ENCODE data around the gene NTF3.

Gene NTF3

DNA sequence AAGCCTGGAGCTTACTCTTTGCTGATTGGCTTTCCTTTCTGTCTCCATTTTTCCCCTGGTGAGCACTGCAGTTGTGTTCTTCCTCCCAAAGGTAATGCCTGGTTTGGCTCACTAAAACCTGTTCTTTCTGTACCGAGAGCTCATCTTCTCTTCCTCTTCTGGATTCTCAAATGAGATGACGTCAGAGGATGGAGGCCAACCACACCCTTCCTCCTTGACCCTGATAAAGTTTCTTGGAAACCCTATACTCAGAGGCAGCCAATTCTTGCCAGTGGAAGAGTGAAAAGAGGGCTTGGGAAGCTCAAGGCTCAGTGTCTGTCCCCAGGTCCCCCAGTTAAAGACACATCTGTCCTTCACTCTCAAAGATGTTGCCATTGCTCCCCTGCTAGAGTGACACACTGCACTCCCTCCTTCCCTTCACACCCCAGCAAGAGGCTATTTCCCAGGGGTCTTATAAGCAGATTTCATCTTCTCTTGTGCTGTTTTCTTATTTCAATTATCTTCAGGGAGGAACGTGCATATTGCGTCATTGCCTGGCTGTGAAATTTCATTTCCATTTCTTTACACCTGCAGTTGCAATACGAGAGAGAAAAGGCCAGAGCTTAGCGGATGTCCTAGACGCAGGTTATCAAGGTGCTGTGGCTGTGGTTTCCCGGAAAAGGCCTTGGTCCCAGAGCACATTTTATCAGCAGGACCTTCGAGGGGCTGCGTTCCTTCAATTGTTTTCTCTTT lies 27.3 kb downstream of the NTF3 start:
- DNase-seq, result no peak

DNA sequence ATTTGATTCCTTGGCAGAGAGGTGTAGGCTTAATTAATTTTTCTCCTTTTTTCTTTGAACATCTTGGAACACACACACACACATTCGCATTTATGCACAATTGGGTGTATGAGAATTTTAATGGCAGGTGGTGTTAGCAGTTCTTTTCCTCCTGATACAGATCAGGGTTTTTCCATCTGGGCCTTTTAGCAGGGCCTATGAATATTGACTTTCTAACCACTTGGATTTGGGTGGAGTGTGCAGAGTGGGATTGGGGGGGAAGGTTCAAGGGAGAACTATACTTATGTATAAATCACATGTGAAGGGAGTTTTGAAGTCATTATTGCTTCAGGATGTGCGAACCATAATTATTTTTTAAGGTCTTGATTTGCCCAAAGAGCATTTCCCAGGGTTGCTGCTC lies 28.9 kb downstream of the NTF3 start:
- no peak for DNase-seq

DNA sequence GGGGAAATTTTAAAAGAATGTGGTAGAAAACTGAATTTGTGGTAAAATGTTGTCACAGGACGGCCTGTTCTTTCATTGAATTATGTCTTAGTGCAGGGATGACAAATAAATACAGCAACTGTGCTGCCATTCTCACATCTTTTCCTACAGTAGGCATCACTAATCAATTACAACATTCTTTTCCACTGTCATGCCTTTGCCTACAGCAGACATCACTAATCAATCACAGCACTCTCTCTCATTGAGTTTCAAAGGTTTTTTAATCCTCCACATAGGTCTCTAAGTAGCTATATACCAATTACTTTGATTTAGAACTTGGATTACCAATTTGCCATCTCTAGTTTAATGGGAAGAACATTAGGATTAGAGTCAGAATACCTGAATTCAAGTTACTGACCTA lies 30.1 kb downstream of the NTF3 start:
- DNase-seq, result no peak

DNA sequence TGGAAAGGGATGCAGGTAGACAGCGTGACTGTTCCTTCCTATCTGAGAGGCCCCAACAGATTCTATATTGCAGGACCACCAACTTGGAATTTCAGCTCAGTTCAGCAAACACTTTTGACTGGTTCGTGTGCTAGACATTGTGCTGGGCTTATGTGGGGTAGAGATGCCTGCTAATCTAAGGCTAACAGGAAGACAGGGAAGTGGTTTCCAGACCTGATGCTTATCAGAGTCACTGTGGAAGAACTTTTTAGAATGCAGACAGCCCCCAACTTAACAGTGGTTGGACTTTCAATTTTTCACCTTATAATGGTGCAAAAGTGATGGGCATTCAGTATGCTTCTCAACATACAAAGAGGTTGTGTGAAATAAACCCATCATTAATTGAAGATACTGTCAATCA lies 32.2 kb downstream of the NTF3 start:
- no peak for DNase-seq

DNA sequence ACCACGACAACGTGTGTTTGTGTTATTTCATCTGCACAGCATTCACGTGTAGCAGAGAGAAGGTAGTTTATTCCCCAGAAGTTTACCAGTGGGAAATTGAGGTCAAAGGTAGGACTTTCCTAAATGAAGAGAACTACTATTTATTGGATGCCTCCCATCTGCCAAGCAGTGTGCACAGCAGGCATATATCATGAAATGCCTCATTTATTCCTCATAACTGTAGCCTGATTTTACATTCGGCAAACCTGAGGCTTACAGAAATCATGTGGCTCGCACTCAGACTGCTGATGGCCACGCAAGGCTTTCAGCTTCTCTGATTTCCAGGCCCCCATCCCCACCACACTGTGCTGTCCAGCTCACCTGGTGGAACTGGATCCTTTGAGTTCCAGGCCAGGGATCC lies 33.5 kb downstream of the NTF3 start:
- no peak for DNase-seq

DNA sequence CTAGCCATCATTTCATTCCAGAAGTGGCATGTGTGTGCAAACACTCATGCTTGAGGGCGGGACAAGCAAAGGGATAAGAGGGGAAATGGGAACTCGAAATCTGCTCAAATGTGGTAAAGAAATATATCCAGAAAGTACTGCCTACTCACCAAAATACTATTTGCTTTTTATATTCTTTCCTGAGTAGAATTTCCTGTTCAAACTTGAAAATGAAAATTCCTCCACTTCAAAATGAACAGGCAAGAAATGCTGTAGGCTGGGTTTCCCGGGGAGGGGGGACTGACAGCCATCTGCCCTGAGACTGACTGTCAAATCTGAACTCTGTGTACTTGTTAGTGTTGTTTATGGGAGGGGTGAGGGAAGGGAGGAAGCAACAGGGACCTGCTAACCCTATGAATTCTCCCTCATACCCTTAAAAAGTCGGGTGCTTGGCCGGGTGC lies 34.6 kb downstream of the NTF3 start:
- DNase-seq, result no peak

DNA sequence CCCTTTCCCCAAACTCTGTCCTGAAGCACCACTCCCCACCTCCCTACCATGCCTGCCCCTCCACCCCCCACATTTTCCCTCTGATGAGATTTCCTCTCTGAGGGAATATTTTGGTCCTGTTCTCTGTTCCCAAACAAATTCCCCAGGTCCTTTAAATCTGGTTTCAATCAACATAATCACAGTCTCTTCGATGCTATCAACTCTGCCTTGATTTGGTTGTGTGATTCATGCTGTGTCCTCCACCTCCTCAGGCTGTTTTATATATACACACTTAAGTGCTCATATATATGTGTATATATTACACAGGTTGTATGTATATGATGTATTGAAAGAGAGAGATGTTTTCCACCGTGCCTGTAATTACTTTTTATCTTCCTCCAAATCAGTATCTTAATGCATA lies 36.0 kb downstream of the NTF3 start:
- no peak for DNase-seq

DNA sequence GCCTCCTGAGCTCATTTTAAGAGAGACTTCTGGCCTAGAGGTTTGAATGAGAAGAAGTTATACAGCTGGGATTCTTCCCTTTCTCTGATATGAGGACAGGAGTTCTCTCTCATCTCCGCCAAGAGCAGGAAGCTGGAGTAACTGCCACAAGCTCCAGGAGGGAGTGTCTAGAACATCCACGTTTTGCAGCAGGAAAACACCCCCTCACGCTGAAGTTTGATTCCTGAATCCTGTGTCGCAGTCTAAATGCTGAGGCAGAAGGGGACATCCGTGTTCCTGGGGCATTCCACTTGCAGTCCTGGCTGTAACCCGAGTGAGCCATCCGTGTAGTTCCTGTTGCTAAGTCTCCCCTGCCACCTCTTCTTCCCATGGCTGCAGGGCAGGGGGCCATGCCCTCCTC lies 38.3 kb downstream of the NTF3 start:
- no peak for DNase-seq

DNA sequence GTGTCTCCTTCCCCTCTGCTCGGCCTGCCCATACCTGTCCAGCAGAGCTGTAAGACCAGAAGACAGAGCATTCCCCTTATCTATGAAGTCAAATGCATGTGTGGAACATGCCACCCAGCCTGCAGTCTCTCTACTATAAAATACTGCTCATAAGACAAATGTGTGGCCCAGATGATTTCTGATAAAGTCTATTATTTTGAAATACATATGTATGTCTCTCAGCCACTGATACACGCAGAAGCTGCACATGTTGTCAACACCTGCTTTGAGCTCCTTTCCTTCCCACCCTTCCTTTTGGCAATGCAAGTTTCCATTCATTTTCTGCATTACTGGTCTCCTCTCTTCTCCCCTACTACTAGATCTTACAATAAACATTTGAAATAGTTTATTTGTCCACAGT lies 38.8 kb downstream of the NTF3 start:
- DNase-seq, result no peak

DNA sequence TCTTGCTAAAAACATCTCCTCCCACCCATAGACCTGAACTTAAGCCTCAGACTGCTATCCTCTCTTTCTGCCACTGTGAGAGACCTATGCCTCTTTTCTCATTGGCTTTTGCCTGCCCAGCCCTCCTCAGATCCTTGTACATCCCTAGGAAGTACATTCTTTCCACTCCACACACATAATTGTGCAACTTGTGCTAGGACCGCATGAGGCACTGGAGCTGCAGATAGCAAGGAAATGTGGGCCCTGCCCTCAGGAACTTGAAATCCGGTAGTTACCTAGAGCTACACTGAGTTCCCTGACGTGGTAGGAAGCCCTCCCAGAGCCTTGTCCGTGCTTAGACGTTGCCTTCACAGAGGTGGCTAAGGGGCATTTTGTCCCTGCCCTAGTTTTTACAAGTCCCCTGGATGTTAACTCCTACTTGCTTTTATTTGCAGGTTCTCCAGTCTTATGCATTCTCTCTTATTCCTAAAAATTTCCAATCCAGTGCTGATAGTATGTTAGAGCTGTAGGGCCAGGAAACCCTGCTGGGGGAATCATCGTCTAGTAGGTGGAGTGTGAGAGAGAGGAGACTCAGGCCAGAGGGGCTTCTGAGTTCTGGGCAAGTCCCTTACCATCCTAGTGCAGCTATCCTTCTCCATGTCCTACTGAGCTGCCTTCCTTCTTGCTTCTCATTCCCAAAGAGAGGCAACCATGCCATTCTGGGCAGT lies 41.3 kb downstream of the NTF3 start:
- DNase-seq, result no peak

DNA sequence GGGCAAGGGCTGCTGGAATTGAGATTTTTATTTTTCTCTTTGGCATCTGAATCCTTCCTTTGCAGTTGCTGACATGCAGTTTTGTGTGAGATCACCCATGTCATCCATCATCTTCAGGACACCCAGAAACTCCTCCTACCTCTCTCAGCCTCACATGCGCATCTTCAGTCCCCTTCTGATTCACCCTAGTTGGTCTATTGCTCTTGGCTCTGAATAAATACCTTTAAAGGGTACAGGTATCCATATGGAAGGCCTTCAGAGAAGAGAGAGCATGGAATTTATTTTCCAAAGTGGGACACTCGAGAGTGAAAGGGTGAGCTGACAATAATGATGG lies 41.8 kb downstream of the NTF3 start:
- DNase-seq, result no peak

DNA sequence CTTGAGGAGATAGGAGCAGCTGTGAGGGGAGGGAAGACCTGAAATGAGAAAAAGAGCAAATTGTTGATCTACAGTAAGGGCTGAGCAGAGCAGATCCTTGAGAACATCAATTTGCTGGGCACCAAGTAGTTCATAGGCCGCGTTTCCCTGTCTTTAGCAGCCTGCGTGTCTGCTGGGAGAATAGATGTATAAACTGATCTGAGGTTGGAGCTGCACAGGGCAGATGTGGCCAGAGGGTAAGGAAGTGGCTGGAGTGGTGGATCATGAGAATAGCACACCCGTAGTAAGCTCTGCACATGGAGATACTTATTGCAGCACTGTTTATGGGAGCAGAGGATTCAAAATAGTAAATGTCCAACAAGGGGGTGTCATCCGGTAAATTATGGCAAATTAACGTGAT lies 44.4 kb downstream of the NTF3 start:
- no peak for DNase-seq

DNA sequence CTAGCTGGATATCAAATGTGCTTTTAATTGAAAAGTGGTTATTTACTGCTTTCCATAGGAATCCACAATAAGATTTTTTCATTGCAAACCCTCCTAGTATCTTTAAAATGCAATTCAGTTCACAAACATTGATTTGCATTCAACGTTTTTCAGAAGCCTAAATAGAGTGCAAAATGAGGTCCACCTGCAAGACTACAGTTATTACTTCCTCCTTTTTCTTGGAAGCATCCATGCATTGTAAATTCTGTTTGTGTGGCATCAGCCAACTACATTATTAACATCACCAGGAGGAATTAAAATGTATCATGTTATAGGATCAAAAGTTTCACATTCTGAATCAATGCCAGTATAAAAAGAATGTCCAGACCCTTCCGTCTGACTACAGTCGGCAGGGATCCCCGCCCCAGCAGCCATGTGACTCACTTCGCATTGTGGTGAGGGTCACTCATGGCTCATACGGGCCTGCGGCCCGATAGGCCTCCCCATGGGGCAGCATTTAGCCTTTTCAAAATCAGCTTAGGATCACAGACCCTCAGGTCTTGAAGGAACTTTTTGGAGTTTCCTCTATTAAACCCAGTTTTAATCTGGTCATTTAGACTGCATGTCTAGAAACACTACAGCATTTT lies 46.3 kb downstream of the NTF3 start:
- DNase-seq, result peak; percentile 86

DNA sequence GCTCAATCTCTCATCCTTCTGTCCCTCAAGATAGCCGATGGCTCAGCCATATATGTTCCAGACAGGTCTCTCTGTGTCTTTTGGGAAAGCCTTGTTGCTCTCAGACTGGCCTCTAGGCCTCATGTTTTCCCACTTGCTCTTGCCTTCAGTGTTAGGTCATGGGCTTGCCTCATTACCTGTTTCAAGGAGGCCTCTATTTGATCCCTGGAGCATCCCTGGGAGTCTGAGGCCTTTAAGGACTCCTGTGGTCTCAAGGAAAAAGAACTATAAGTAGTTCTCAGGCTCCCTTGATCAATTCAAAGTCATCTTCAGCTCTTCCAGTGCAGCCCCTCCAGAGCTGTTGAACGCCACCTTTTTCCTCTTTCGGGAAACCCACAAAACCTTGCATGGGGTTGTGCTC lies 47.9 kb downstream of the NTF3 start:
- peak; percentile 47 for DNase-seq

DNA sequence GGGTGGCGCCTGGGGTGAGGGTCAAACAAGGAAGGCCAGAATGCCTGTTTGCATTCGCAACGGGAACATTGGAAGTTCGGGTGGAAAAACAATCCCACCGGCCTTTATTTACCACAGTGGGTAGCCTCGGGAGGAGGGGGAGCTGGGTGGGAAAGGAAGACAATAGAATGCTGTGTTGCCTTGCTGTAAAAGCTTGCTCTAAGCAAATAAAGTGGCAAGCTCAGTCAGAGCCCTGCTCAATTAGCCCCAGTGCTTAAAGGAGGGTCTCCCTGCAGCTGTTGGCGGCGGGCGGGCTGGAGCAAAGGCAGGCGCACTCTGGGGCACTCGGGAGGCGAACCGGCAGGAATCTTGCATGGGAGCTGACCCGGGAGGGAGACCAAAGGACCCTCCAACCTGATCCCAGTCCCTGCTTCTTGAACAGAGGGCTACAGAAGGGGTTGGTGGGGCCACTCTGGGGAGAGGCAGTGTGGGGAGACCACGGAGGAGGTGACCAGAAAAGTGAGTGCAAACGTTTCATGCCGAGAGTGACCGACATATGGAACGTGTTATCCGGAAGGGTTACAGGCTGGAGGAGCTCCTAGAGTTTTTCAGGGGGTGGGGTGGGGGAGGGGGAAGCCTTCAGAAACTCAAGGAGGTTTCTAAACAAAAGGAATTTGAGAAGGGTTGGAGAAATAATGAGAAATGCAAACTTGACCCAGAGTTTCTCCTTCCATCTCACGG lies 48.5 kb downstream of the NTF3 start:
- peak; percentile 93 for DNase-seq

DNA sequence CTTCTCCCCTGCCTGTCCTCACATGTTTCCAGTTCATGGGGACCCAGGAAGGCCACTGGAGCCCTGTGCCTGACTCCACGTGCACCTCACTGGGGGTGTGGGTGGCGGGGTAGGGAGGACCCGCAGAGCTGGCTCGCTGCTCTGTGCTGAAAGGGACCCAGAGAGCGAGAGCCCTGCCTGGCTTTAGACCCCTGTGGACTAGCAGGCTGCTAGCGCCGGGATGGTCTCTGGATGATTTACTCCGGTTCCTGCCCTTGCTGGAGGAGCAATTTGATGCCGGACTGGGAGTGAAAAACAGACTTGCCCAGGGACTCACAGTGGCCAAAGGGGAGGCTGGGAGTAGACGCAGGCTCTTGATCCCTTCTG lies 49.0 kb downstream of the NTF3 start:
- peak; percentile 12 for DNase-seq

DNA sequence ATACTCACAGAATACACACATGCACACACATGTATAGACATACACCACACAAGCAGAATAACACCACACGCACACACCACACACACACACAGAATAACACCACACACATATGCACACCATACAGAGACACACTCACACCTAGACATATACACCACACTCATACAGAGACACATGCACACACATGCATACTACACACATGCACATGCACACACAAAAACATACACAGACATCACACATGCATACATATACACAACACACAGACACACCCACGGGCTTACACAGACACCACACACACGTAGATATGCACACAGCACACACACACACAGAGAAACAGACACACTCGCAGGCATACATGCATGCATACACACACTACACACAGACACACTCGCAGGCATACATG lies 49.7 kb downstream of the NTF3 start:
- no peak for DNase-seq

DNA sequence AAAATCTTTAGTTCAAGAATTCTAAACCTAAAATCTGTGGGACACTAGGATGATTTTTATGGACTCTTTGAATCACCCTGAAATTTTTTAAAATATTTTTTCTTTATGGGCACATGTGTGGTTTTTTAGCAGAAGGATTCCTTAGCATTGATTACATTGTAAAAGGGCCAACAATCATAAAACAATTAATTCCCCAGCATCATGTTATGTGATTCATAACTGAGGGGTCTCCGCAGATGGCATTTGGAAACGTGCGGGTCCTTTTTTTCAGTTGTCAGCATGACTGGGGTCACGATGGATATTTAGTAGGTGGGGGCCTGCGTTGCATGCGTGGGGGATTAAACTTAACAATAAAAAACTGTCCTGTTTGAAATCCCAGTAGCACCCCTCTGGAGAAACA lies 52.5 kb downstream of the NTF3 start:
- no peak for DNase-seq

DNA sequence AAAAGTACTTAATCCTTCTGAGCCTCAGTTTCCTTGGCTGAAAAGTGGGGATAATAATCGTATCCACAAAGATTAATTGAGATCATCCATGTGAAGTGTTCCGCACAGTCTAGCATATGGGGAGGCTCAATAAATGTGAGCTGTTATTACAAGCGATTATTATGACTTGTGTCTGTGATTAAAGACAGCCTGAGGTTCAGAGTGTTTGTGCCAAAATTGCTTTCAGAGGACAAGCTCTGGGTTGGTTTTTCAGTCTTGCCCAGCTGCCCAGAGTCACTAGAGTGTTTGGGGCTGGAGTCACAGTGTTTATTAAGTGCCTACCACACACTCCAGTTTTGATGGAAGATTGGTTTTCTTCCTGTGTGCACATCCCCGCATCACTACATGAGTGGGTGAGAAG lies 53.5 kb downstream of the NTF3 start:
- no peak for DNase-seq

DNA sequence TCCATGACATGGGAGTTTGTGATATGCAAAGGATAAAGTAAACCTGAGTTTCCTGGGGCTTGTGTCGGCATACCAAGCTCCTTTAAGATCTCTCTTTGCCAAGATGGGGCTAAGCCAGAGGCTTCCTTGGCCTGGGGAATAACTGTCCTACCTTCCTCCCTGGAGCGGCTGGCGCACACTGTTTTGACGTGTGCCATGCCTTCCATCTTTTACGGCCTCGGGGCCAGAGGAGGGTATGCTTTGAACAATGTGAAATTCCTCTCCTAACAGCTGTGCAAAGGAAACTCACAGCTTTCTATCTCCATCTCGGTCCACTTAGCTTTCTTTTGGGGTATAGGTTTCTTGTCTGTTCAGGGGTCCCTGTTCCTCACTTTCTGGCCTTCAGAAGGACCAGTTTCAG lies 55.2 kb downstream of the NTF3 start:
- DNase-seq, result no peak

DNA sequence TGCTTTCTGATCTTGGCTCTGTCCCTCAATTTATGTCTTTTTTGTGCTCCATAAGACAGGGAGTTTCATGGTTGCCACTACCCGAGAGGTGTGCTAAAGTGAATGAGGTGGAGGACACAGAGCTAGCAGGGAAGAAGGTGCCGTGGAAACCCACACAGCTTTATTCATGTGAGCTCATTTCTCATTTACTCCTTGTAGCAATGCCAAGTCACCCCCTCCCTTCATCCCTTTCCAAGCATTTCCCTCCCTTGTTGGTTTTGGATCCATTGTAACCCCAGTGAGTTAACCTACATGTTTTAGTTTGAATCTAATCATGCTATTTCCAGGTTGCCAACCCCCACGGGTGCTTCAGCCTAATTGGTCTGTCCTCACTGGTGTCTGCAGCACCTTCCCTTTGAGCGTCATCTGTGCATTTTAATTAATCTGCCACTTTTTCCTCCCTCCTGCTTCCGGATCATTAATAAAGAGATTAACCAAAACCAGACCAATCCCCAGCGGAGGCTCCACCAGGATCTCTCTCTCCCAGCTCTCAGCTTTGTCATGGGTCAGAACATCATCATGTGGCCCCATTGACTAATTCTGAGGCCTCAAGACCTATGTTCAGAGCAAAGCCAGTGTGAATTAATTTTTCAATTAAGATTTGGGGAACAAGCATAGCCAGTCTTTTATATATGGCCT lies 56.2 kb downstream of the NTF3 start:
- DNase-seq, result no peak

DNA sequence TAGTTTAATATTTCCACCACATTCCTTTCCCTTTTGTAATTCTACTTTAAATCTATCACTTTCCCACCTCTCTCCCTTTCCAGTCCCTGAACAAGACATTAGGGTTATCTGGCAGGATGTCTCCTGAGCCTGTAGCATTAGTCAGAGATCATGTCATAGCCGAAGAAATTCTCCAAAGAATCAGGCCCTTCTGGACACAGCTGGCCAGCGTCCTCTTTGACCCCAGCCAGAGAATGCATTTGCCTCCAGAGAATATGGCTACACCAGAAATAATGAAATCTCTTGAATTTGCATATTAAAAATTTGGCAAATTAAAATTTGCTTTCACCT lies 56.7 kb downstream of the NTF3 start:
- DNase-seq, result no peak

DNA sequence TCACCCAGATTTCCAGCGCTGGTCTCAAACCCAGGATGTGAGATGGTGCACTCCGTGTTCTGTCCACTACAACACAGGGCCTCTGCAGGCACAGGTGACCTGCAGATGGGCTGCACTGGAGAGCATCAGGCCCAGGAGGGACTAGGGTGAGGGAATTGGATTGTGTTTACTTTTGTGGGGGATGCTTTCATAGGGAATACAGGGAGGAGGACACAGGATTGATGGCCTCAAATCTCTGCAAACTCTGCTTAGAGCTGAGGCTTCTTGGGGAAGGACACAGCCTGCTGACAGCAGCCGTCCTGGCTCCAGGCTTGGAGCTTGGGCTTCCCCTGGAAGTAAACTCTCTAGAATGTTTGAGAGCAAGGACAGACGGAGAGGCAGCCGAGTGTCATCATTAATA lies 57.1 kb downstream of the NTF3 start:
- DNase-seq, result no peak

Data from NCI-H526 treated with DMSO at 0.1 percent for 48 hours (cell line).